CD4-positive, alpha-beta T cell treated with Interleukin-1 beta for 1 hour (primary cell): ENCODE results near the gene KIAA0930.

Experiments
- DNase-seq, 2 donors: peaks; one replicate each; pipeline ENCODE4 v3.0.0-alpha.2; 2020 to 2022

KIAA0930 gene

DNA sequence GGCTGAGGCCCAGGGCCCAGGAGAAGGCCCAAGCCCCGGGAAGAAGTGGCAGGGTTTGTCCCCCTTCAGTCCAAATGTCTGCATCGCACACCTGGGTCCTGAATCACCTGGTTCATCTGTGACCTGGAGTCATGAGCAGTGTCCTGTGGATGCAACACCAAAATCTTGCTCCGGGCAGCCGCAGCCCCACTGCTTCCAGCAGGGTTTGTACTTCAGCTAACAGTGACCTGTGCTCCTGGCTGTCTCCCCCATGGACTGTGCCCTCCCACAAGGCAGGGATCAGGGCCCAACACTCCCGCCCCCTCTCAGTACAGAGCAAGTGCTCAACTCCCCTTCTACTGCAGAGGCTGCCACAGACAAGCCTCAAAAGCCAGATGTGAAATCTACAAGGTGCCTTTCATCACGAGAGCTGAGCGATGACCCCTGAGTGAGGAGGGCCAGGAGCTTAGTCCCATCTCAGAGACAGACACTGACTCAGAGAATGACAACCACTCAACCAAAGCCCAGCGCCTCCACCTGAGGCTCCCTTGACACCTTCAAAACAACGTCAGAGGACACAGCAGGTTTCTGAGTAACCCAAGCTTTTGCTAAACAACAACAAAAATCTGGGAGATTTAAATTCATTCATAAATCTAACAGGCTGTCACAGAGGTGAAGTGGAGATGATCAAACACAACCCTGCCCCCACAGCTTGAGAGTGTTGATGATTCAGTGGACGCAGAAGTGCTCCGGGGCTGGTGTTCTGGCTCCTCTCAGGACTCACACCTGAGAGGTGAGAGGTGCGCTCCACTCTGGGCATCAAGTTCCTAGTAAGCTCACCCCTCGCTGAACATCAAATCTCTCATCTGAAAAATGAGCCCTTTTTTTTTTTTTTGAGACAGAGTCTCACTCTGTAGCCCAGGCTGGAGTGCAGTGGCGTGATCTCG is 3.4 kb downstream of the KIAA0930 start:
- DNase-seq: no peak

DNA sequence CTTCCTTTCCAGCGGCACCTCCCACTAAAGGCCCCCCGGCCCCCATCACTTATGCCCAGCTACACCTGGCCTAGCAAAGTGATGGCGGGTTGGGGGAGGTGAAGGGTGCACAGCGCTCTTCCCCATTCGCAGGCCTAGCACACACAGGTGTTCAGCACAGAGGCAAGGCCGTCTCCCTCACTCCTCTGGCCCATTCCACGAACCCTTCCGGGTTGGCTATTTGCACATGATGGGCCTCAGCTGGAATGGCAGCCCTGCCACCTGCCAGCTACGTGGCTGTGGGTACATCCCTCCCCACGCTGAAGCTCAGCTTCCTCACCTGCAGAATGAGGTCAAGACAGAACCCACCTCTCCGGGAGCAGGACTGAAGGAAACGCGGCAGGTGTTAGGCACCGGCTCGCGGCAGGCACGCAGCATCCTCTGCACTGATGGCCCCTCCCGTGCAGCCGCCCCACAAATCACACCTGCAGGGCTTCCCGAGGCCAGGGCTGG is 4.8 kb downstream of the KIAA0930 start:
- no peak for DNase-seq

DNA sequence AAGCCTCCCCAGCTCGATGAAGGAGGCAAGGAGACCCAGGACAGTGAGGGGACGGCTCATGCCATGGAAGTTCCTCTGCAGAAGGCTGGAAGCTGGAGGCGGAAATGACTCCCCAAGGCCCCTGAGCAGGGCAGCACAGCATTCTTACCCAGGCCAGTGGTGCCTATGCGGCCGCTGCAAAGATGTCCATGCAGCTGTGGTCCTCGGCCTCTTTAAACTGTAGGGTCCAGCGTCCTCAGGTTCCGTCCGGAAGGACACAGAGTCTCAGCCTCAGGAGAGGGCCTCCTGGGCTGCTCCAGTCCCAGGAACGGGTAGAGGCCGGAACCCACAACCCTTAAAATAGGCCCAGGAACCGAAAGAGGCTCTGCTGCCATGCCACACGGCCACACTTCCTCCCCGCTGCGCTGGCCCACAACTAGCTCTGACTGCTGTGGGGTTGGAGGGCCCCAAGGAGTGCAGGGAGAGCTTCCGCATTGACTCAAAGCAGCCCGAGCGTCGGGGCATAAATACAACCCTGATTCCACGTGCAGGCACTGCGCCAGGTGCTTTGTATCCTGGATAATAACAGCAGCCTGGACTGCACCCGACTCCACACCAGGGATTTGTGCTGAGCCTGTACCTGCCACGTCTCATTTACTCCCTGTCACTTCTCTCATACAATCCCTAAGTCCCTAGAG is 5.5 kb downstream of the KIAA0930 start:
- DNase-seq: peak in 1 of 2 donors; percentile 59

DNA sequence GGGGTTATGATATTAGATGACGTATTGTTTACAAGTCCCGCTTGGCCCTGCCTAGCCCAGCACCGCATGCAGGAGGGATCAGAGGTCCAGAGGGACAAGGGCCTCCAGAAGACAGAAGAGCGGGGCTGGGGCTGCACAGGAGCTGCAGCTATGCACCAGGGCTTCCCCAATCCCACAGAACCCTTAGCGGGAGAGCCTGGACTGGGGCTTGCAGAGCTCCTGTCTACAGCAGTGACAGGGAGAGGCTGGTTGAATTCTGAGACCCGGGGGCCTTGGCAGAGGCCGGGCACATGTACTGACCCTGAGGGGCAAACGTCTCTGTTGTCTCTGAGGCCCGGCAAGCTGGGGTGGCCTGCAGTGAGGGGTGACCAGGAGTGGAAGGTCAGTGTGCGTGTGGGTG is 6.9 kb downstream of the KIAA0930 start:
- no peak for DNase-seq

DNA sequence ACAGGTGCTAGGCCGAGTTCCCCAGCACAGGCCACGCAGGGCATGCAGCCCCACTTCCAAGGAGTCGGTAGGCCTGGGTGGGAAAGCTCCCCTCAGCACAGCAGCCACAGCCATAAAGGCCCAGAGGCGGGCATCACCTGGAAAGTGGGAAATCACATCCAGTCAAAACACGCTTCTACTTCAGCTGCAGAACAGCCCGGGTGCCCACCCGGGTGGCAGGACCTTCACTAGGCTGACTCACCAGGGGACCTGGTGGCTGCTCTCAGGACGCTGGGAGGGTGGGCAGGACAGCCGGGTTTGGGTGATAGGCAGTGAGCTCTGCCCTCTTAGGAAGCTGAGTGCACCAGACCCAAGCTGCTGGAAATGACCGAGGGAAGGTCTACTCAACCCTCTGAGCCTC is 7.3 kb downstream of the KIAA0930 start:
- no peak for DNase-seq

DNA sequence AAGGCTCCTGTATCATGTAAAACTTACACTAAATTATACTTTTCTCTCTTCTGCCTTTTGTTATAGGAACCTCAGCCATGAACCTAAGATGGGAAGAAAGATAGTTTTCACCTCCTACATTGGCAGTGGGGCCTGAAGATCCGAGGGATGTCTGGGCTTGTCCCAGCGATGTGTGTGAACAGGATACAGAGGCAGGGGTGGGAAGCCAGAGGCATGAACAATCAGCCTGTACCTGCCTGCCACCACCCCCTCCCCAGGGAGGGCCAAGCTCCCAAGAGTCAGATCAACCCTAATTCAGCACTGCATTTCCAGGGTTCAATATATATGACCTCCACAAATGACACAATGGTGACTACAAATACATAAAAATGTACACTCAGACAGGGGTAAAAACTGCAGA is 9.4 kb downstream of the KIAA0930 start:
- DNase-seq: no peak

DNA sequence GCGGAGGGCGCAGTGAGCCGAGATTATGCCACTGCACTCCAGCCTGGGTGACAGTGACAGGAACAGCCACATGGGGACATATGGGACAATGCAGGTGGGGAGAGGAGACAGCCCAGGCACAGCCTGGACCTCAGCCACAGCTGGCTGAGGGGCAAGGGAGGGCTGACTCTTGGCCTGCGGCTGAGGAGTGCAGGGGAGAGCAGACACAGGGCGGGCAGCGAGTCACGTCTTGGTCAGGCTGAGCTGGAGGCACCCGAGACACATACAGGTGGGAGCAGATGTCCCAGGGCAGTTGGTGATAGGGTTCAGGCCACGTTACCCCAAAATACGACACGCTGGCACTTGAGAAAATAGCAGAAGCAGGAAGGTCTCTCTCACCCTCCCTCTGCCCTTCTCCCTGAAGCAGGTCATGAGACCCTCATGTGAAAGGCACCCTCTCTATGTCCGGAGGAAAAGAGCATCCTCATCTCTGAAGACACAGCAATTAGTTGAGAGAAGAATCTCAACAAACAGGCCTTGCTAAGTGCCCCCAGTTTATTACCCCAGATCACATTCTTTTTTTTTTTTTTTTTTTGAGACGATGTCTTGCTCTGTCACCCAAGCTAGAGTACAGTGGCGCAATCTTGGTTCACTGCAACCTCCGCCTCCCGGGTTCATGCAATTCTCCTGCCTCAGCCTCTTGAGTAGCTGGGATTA is 10.5 kb downstream of the KIAA0930 start:
- peak in 1 of 2 donors; percentile 24 for DNase-seq

DNA sequence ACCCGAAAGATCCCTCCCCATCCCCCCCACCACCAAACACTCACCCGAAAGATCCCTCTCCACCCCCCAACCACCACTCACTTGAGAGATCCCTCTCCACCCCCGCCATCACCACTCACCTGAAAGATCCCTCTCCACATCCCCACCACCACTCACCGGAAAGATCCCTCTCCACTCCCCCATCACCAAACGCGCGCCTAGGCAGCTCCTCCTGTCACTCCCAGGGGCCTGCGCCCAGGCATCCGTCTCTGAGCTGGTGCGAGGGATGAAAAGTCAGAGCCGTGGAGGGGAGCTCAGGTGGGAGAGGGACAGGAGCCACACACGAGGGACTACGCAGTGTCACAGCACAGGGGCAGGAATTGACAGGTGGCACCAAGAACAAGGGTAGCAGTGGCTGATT is 11.5 kb downstream of the KIAA0930 start:
- DNase-seq: no peak

DNA sequence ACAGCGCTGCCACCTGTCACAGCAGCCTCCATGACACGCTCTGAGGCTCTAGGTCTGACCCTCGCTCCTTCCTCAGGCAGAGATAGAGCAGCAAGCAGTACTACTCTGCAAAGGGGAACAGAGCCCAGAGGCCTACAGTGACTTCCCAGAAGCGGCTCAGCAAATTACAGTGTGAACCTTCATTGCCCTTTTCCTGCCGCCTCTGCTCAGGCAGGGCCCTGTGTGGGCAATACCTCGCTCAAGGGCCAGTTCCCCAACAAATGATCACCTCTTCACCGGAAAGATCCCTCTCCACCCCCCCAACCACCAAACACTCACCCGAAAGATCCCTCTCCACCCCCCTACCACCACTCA is 12.3 kb downstream of the KIAA0930 start:
- DNase-seq: peak in 1 of 2 donors; percentile 19

DNA sequence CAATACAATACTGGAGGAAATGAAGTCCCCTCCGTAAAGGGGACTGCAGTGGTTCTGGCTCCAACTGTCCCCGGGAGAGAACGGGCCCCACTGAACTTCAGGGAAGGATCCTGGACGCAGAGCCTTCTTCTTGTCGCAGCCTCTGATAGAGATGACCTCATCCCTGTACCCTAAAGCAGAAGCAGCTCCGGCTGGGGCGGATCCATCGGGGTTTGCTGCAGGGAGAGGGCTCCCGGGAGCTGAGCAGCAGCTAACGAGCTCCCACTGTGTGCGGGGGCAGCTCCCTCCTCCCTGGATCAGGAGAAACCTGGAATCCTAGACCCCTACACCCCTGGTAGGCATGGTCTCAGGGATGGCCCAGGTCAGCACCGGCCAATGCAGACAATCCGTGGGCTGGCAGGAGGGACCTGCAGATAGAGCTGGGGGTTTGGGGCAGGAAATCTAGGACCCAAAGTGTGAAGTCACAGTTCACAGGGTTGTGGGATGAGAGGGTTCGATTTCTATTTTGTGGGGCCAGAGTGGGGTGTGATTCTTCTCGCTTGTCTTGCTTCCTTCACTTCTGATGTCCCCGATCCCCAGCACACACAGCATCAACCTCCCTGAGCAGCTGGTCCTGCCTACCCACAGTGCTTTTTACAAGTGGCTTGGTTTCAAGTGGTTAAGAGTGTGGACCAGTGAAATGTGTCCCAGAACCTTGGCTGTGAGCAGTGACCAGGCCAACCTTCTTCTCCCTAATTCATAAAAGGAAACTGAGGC is 12.9 kb downstream of the KIAA0930 start:
- peak in 1 of 2 donors; percentile 25 for DNase-seq

DNA sequence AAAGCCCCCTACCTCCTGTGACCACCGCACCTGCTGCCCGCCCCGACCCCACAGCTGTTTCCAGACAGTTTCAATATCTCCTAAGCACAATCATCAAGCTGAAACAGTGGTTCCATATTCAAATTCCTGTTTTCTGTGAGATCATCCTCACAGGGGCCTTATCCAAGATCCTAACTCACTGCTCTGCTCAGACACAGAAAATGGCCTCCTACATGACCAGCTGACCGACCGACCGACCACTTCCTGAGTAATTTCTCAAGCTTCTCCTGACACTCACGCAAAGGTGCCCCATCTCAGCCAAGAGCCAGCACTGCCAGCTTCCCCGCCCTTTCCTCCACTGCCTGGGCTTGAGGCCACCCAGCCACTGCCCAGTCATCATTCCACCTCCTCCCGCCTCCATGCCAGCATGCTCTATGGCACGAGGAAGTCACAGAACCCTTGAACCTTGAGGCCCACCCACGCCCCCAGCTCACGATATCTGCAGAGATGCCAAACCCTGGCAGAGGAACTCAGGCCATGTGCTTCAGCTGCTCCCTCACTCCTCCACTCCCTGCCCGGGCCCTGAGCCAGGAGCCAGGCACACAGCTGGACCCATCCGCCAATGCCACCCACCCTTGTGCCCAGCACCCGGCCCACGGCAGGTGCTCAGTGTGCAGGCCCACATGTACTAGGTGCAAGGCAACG is 14.0 kb downstream of the KIAA0930 start:
- peak in 1 of 2 donors; percentile 43 for DNase-seq

DNA sequence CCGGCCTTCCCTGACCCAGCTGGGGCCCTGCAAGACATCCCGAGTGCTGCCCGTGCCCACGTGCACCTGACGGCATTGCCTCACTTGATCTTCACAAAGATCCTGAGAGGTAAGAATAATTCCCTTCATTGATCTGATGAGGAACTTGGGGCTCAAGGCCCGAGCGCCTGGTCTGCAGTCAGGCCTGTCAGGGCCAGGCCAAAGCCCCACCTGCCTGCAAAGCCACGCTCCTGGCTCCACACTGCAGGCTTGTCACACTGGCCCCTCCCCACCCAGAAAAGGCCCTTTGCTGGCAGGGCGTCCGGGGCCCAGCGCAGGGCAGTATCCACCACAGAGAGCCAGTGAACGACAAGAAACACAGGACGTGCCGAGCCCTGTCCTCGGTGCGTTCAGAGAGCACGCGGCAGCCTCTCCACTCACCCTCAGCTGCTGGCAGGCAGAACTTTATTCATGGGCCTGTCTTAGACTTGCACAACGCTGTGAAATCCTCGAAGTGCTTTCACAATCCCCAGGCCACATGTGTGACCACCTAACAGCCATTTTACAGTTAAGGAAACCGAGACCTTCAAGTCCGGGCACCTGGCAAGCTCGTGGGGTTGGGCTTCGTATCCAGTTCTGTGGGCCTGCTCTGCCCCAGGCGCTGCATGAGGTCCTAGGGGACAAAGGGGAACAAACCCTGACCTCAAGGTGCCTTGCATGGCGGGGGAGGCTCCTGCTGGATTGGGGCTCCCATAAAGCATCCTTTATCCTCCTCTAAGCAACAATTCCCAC is 14.8 kb downstream of the KIAA0930 start:
- DNase-seq: peak in 1 of 2 donors; percentile 59

DNA sequence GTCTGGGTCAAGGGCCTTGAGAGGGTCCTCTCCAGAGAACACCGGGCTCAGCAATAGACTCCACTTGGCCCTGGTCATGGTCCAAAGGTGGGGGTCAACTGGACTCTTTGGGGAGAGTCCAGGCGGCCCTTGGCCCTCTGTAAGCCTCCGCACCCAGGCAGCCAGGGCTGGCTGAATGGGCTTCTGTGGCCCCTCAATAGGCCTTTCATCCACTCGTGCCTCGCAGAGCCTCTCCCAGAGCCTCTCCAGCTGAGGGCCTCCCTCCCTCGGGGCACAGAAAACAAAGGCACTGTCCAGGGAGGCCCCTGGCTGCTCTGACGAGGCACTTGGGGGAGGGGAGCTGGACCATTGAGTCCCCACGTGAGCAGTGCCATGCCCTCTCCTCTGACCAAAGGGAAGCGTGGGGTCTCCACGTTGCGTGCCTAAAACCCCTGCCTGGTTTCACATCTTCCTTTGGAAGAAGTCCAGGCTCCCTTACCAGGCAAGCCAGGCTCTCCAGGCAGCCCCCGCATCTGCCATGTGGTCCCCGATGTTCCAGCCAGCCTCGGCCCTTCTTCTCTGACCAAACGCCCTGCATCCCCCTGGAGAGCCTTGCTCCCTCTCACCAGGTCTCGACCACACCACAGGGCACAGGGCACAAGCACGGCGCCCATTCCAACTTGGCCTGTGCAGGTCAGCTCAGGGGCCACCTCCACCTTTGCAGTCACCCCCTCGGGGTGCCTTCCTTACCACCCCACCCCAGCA is 15.5 kb downstream of the KIAA0930 start:
- DNase-seq: no peak

DNA sequence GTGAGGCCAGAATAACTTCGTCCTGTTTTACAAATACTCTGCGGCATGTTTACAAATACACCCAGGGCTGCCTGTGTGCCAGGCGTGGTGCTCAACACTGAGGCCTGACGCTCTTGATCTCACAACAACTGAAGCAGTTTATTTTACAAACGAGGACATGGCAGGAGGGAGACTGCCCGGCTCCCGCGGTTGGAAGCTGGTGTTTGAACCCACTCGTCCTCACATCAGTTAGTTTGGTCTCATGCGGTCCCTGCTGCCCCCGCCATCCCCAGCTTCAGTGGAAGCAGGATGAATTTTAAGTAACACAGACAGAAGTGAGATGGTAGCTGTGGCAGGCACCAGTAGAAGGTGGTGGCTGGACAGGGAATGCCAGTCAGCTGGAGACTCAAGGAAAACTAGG is 16.4 kb downstream of the KIAA0930 start:
- DNase-seq: no peak

DNA sequence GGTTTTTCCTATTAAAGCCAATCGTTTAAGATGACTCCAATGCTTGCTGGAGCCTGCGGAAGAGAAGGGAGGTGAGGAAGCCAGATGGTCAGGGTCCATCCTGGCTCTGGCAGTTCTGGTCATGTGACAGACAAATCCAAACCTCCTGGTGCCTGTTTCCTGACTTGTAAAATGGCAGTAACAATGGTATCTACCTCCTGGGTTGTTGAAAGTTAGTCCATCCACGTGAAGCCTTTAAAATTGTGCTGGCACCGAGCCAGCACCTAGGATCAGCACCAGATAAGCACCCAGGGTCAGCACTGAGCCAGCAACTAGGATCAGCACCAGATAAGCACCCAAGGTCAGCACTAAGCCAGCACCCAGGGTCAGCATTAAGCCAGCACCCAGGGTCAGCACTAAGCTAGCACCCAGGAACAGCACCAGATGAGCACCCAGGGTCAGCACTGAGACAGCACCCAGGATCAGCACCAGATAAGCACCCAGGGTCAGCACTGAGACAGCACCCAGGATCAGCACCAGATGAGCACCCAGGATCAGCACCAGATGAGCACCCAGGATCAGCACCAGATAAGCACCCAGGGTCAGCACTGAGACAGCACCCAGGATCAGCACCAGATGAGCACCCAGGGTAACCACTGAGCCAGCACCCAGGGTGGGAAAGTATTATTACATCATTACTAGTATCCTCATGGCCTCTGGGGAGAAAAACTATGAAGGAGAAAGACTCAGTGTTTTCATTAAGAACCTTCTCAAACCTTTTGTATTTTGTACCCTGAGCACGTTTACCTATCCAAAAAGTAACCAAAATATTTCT is 17.2 kb downstream of the KIAA0930 start:
- DNase-seq: no peak

DNA sequence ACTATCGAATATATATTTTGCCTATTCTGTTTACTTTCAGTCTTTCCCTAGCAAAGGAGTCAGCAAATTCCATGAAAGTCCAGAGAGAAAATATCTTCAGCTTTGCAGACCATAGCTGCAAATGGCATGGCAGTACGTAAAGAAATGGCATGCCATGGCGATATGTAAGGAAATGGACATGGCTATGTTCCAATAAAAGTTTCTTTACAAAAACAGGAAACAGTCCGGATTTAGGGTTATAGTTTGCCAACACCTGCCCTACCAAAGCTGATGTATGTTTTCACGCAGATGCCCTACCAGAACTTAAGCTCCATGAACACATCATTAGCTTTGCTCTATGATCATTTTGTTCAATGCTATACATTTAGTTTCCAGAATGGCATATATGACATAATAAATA is 19.5 kb downstream of the KIAA0930 start:
- no peak for DNase-seq

DNA sequence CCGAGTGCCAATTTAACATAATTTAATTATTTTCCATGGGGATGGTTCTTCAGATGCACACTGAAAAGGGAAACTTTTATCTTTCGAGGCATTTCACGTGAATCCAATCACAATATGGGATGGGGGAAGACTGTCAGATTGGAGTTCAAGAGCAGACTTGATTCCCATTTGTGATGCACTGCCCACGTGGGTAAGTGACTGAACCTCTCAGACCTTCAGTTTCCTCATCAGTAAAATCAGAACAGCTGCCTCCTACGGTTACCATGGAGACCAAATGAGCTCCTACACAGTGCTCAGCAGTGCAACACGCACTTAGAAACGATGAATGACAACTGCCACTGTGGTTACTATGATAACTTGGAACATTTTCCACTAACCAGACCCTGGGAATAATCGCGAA is 21.7 kb downstream of the KIAA0930 start:
- DNase-seq: peak; percentile 18 to 39

DNA sequence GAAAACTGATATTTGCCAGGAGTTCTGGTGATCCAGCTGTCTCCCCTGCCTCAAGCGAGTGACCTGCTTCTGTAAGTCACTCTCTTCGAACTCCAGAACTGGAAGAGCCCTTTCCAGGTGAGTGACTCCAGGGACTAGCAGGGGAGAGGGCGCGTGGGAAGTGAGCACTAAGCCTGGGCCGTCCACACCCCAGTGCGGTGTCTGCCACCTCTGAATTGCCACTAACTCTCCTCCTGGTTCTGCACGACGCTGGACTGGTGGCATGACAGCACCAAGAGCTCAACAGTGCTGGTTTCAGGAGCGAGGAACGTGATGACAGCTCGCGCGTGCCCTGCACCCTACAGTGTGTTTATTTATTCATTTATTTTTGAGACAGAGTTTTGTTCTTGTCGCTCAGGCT is 22.9 kb downstream of the KIAA0930 start:
- no peak for DNase-seq

DNA sequence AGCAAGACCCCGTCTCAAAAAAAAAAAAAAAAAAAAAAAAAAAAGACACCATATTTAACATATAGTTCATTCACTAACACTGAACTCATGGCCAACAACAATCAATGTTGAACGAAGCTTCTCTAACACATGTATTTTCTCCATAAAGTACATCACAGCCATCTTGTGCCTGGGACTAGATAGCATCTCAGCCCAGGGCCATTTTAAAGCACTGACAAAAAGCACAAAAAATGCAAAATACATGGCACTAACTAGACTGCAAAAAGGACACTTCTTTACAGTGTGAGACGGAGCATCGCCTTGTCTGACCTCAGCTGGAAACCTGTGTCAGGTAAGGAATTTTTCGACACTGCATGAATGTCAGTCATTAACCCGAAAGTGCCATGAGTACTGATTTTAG is 23.3 kb downstream of the KIAA0930 start:
- DNase-seq: no peak
